Activated naive CD8-positive, alpha-beta T cell treated with anti-CD3 and anti-CD28 coated beads for 36 hours (primary cell): ENCODE results near the gene PTGDS. TPM values are rescaled to one million over a fixed set of nuclear protein-coding genes. Genes with fewer than 3 reads are reported as not detected.

ENCODE experiments used
- DNase-seq: peaks from one replicate; pipeline ENCODE4 v3.0.0; 2021
- H3K27ac Mint-ChIP-seq: one replicate; pipeline ENCODE4 v1.8.0; 2022; ENCODE audit warnings: mild to moderate bottlenecking, moderate library complexity, mixed read lengths
- H3K27me3 Mint-ChIP-seq: one replicate; pipeline ENCODE4 v1.8.0; 2022; ENCODE audit warnings: mild to moderate bottlenecking, mixed read lengths
- H3K36me3 Mint-ChIP-seq: one replicate; pipeline ENCODE4 v1.8.0; 2021; ENCODE audit warnings: mild to moderate bottlenecking, mixed read lengths
- H3K4me1 Mint-ChIP-seq: one replicate; pipeline ENCODE4 v1.8.0; 2021; ENCODE audit warnings: mixed read lengths
- H3K4me3 Mint-ChIP-seq: one replicate; pipeline ENCODE4 v1.8.0; 2022; ENCODE audit warnings: mild to moderate bottlenecking, moderate library complexity, mixed read lengths
- H3K9me3 Mint-ChIP-seq: one replicate; pipeline ENCODE4 v1.8.0; 2022; ENCODE audit warnings: mixed read lengths
- total RNA-seq, 2 experiments: library from RNA; stranded (reverse); gene quantifications; one replicate each; pipeline ENCODE4 v1.2.3, GENCODE V29; 2021

PTGDS gene
- total RNA-seq, 2 experiments from 2014 or later = not detected

DNA sequence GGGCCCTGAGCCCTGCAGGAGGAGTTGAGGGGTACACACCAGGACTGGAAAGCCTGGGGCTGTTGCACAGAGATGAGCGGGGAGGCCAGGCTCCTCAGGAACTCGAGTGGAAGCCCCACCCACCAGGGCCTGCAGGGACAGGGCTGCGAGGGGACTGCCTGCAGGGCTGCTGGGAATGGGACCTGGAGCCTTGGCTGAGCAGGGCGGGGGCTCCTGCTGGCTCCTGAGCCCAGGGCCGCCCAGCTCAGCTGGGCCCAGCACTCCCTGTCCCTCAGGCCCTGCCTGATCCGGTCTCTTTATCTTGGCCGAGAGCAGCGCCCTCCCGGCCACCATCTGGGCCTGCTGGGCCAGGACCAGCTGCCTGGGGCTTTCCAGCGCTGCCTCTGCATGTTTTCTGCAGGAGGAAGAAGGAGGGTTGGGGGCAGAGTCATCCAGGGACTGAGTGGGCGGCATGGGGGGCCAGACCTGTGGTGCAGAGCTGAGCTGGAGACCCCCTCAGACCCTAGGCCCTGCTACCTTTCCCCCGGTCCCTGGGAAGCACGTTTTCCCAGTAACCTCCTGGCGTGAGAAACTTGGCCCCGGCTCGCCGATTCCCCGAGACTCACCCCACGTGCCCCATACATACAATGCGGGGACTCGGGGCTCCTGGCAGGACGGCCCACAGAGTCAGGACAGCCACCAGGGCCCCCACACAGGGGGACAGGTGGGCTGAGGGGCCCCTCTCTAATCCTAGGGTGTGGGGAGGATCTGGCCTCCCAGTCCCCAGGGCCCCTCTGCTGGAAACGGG lies 15.8 kb upstream of the PTGDS start:
- no peaks in the 10 kb centered on the region for H3K27me3 Mint-ChIP-seq
- peaks cover 2% of the 10 kb centered on the region for H3K36me3 Mint-ChIP-seq
- no peak for DNase-seq
- H3K9me3 Mint-ChIP-seq = no peaks in the 10 kb centered on the region
- H3K4me1 Mint-ChIP-seq = peaks cover 15% of the 10 kb centered on the region
- H3K4me3 Mint-ChIP-seq = no peak overlapping the region
- no peak overlapping the region for H3K27ac Mint-ChIP-seq

DNA sequence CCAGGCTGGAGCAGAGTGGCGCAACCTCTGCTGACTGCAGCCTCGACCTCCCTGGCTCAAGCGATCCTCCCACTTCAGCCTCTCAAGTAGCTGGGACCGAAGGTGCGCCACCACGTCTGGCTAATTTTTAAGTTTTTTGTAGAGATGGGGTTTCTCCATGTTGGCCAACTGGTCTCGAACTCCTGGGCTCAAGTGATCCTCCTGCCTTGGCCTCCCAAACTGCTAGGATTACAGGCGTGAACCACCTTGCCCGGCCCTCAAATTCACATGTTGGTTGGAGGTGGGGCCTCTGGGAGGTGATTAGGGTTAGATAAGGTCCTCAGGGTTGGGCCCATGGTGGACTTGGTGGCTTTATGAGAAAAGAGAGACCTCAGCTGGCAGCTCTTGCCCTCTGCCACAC lies 15.1 kb upstream of the PTGDS start:
- no peaks in the 10 kb centered on the region for H3K36me3 Mint-ChIP-seq
- H3K27me3 Mint-ChIP-seq = no peaks in the 10 kb centered on the region
- no peak overlapping the region for H3K27ac Mint-ChIP-seq
- H3K4me3 Mint-ChIP-seq = no peak overlapping the region
- DNase-seq = no peak
- peaks cover 15% of the 10 kb centered on the region for H3K4me1 Mint-ChIP-seq
- H3K9me3 Mint-ChIP-seq = no peaks in the 10 kb centered on the region

- Mint-ChIP-seq H3K9me3 (no peaks in the 10 kb centered on the region), H3K4me1 (peaks cover 15% of the 10 kb centered on the region), H3K27me3 (no peaks in the 10 kb centered on the region), H3K4me3 (no peak overlapping the region), H3K27ac (no peak overlapping the region), H3K36me3 (no peaks in the 10 kb centered on the region)
- DNase-seq = no peak
Measured at GRCh38 chr9:136962701-136963248, 14.5 kb upstream of the PTGDS start.

GRCh38 chr9:136963341-136963740 lies 14.0 kb upstream of the PTGDS start:
- Mint-ChIP-seq H3K27me3 (no peaks in the 10 kb centered on the region), H3K9me3 (no peaks in the 10 kb centered on the region), H3K36me3 (no peaks in the 10 kb centered on the region), H3K4me3 (no peak overlapping the region), H3K27ac (no peak overlapping the region), H3K4me1 (peaks cover 15% of the 10 kb centered on the region)
- no peak for DNase-seq

DNA sequence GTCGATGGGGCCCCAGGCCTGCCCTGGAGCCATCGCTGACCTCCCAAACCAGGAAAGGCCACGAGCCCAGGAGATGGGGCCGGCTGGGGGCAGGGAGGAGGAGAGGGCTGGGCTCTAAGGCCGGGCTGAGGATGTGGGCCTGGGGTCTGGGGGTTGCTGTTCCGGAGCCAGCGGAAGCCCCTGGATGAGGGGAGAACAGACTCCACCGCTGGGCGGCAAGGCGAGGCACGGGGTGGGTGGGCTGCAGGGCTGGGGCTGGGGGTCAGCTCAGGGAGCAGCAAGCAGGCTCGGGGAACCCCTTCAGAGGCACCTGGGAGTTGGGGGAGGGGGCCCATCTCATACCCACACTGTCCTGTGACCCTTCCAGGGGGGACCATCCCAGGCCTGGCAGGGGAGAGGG lies 13.6 kb upstream of the PTGDS start:
- no peak overlapping the region for H3K27ac Mint-ChIP-seq
- H3K36me3 Mint-ChIP-seq = no peaks in the 10 kb centered on the region
- H3K4me1 Mint-ChIP-seq = peaks cover 15% of the 10 kb centered on the region
- no peak for DNase-seq
- no peaks in the 10 kb centered on the region for H3K9me3 Mint-ChIP-seq
- no peaks in the 10 kb centered on the region for H3K27me3 Mint-ChIP-seq
- no peak overlapping the region for H3K4me3 Mint-ChIP-seq

- no peaks in the 10 kb centered on the region for H3K36me3 Mint-ChIP-seq
- no peaks in the 10 kb centered on the region for H3K27me3 Mint-ChIP-seq
- peaks cover 15% of the 10 kb centered on the region for H3K4me1 Mint-ChIP-seq
- H3K9me3 Mint-ChIP-seq = no peaks in the 10 kb centered on the region
- no peak overlapping the region for H3K4me3 Mint-ChIP-seq
- no peak for DNase-seq
- H3K27ac Mint-ChIP-seq = no peak overlapping the region
Measured at GRCh38 chr9:136964171-136964689, 13.1 kb upstream of the PTGDS start.

DNA sequence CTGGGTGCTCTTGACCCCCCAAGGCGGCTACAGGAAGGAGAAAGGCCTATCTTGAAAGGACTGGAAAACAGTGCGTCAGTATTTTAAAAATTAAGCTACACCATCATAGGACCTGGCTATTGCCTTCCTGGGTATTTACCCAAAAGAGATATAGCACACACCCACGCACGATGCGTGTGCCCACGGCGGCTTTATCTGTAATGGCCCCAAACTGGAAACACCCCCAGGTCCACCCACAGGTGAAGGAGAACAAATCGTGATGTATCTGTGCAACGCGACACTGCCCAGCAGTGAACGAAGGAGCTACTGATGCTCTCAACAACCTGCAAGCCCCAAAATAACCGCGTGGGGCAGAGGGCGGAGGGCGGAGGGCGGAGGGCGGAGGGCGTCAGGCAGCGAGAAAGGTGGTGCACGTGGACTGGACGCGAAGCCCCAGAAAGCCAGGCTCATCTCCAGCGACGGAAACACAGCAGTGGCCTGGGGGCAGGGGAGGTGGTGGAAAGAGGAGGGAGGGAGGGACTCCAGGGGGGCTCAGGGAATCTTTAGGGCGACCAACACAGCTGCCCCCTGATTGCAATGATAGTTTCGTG lies 12.4 kb upstream of the PTGDS start:
- Mint-ChIP-seq H3K4me3 (no peak overlapping the region), H3K4me1 (peaks cover 14% of the 10 kb centered on the region)

DNA sequence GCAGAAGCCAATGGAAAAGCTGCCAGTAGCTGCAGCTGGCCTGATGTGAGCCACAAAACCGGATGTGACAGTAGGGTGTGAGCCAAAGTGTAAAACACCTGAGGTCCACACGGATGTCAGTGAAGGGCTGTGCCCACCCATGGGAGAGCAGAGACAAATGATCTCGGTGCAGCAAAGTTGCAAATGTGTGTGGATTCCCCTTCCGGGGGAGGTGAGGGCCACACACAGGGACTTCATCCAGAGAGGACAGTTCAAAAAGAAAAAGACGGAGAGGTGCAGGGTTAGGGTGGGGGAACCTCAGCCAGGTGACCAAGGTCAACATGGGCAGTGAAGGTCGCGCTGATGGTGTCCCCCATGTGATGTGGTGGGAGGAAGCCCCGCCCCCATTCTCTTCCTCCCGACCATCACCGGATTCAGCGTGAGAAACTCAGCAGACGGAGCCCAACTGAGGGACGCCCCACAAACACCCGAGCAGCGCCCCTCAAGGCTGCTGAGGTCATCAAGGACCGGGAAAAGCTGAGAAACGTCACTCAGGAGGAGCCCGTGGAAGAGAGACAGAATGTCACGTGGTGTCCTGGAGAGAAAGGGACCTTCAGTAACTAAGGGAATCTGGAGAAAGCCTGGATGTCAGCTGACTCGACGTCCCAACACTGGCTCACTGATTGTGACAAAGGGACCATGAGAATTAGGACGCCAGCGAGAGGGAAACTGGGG lies 11.4 kb upstream of the PTGDS start:
- Mint-ChIP-seq H3K4me1 (peaks cover 10% of the 10 kb centered on the region), H3K4me3 (peak overlapping the region; percentile 55), H3K27ac (peak overlapping the region; percentile 28), H3K27me3 (no peaks in the 10 kb centered on the region), H3K36me3 (no peaks in the 10 kb centered on the region), H3K9me3 (no peaks in the 10 kb centered on the region)
- no peak for DNase-seq

More for the DNA sequence above, 12.4 kb upstream of the PTGDS start:
- Mint-ChIP-seq H3K9me3 (no peaks in the 10 kb centered on the region), H3K27ac (no peak overlapping the region), H3K27me3 (no peaks in the 10 kb centered on the region), H3K36me3 (no peaks in the 10 kb centered on the region)
- no peak for DNase-seq

DNA sequence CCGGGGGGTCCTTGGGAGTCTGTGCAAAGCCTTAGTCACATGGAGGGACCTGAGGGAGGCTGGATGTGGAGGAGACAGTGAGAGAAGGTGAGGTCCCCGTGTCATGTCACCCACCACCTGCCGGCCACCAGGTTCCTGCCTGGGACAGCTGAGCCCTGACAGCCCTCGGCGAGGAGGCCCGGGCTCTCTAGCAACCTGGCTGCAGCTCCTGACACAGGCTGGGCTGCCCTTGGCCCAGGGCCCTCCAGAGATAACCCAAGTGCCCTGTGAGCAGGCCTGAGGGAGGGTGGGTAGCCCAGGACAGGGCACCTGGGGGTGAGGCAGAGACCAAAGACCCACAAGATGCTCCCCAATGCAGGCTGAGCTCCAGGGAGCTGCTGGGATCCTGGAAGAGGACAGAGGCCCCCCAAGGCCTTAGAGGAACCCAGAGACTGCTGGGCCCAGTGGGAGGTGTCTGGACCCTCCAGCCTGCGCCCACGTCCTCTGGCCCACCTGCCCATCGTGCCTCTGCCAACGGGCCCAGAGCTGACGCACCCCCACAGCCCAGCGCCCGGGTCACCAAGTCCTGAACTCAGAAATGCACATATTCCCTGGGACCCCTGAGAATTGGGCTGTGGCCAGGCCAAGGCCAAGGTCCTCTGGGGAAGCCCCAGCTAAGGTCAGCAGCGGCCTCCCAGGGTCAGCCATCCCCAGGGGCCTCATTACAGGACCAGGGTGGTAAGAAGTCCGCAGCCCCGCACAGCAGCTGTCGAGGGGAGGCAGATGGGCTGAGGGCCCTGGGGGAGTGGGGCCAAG lies 8.8 kb upstream of the PTGDS start:
- H3K36me3 Mint-ChIP-seq = no peaks in the 10 kb centered on the region
- no peaks in the 10 kb centered on the region for H3K27me3 Mint-ChIP-seq
- H3K4me3 Mint-ChIP-seq = no peak overlapping the region
- no peaks in the 10 kb centered on the region for H3K9me3 Mint-ChIP-seq
- H3K4me1 Mint-ChIP-seq = peaks cover 10% of the 10 kb centered on the region
- H3K27ac Mint-ChIP-seq = no peak overlapping the region
- no peak for DNase-seq

GRCh38 chr9:136969150-136969549 lies 8.2 kb upstream of the PTGDS start:
- H3K27ac Mint-ChIP-seq = no peak overlapping the region
- H3K4me3 Mint-ChIP-seq = no peak overlapping the region
- no peaks in the 10 kb centered on the region for H3K9me3 Mint-ChIP-seq
- DNase-seq = no peak
- H3K27me3 Mint-ChIP-seq = no peaks in the 10 kb centered on the region
- peaks cover 10% of the 10 kb centered on the region for H3K4me1 Mint-ChIP-seq
- no peaks in the 10 kb centered on the region for H3K36me3 Mint-ChIP-seq

- Mint-ChIP-seq H3K27me3 (no peaks in the 10 kb centered on the region), H3K4me1 (peaks cover 10% of the 10 kb centered on the region), H3K9me3 (no peaks in the 10 kb centered on the region), H3K27ac (no peak overlapping the region), H3K4me3 (no peak overlapping the region), H3K36me3 (no peaks in the 10 kb centered on the region)
- no peak for DNase-seq
Measured at GRCh38 chr9:136969774-136970173, 7.5 kb upstream of the PTGDS start.

DNA sequence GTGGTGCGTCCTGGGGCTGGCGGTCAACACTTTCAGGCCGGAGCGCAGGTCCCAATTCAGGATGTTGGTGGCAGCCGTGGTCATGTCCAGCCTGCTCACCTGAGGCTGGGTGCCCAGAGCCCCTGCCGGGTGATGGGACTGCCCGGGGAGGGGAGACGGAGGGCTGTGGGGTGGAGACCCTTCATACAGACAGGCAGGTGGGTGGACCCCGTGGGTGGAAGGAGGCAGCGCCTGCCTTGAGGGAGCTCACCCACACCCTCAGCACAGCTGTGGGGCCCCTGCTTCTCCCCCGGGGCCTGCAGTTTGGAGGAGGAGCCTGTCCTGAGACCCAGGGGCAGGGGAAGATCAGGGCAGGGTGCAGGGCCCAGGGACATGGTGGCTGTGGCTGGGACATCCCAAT lies 6.9 kb upstream of the PTGDS start:
- Mint-ChIP-seq H3K36me3 (no peaks in the 10 kb centered on the region), H3K4me1 (peaks cover 13% of the 10 kb centered on the region), H3K9me3 (no peaks in the 10 kb centered on the region), H3K27ac (no peak overlapping the region), H3K27me3 (no peaks in the 10 kb centered on the region), H3K4me3 (no peak overlapping the region)
- DNase-seq = no peak

DNA sequence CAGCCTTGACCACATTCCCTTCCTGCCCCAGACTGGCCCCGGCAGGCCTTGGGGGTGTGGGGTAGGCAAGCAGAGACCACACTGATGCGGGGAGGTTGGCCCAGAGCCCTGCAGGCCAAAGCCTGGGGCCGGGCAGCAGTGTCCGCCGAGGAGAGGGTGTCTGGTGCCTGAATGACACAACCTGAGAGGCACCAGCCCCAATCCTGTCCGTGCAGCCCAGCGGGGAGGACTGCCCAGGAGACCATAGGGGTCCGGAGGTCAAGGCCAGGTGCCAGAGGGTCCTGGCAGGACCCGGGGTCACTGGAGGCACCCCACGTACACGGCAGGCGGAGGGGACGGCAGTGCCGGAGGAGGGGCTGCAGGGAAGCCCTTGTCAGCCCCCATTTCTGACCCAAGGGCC lies 5.6 kb upstream of the PTGDS start:
- H3K9me3 Mint-ChIP-seq = no peaks in the 10 kb centered on the region
- H3K27ac Mint-ChIP-seq = no peak overlapping the region
- H3K36me3 Mint-ChIP-seq = no peaks in the 10 kb centered on the region
- no peak for DNase-seq
- H3K27me3 Mint-ChIP-seq = peaks cover 3% of the 10 kb centered on the region
- H3K4me3 Mint-ChIP-seq = no peak overlapping the region
- H3K4me1 Mint-ChIP-seq = peaks cover 10% of the 10 kb centered on the region

GRCh38 chr9:136972335-136972734 lies 5.0 kb upstream of the PTGDS start:
- Mint-ChIP-seq H3K4me3 (no peak overlapping the region), H3K4me1 (peaks cover 10% of the 10 kb centered on the region), H3K36me3 (no peaks in the 10 kb centered on the region), H3K27me3 (peaks cover 3% of the 10 kb centered on the region), H3K9me3 (no peaks in the 10 kb centered on the region), H3K27ac (no peak overlapping the region)
- no peak for DNase-seq
